ENCODE data around the gene SDR9C7. TPM values are rescaled to one million over a fixed set of nuclear protein-coding genes. Genes with fewer than 3 reads are reported as not detected.
"Not testable (repeated sequence)": the region's sequence is repeated elsewhere in the genome, so short reads cannot be mapped to it uniquely, and the experiment has no call there.

The SDR9C7 gene
- total and polyA plus RNA-seq, 4 donors = 0.18 to 0.48 TPM; not detected in 2

DNA sequence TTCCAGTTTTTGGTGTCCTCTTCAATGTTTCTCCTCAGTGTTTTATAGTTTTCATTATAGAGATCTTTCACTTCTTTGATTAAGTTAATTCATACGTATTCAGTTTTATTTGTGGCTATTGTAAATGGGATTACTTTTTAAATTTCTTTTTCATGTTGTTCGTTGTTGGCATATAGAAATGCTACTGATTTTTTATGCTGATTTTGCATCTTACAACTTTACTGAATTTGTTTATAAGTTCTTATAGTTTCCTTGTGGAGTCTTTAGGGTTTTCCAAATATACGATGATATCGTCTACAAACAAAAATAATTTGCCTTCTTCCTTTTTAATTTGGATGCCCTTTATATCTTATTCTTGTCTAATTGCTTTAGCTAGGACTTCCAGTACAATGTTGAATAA, 9.7 kb upstream of the SDR9C7 start:
- Histone ChIP-seq H3K4me3 (ENCODE audit: low read length in 2 of 2) (no peak overlapping the region), H3K27me3 (ENCODE audit: control insufficient read depth in 1 of 2, insufficient read depth in 2 of 2, low read length in 1 of 2) (no peaks in the 10 kb centered on the region), H3K9me3 (ENCODE audit: control insufficient read depth, low read length) (peaks cover 4% of the 10 kb centered on the region), H3K27ac (ENCODE audit: low read depth in 1 of 2, low read length in 2 of 2) (no peak overlapping the region), H3K4me1 (ENCODE audit: control insufficient read depth in 1 of 2, insufficient read depth in 2 of 2, low read length in 2 of 2) (no peaks in the 10 kb centered on the region), H3K36me3 (ENCODE audit: control insufficient read depth in 1 of 2, insufficient read depth in 2 of 2, low read length in 1 of 2) (no peaks in the 10 kb centered on the region)
- DNase-seq (no peak), ATAC-seq (ENCODE audit: low FRiP score) (no peak)
- intact Hi-C loops (cut with DNase I) = no loop called here
- 91 to 96% methylated on average over 4 of the region's 4 CpGs for WGBS, 2 donors

DNA sequence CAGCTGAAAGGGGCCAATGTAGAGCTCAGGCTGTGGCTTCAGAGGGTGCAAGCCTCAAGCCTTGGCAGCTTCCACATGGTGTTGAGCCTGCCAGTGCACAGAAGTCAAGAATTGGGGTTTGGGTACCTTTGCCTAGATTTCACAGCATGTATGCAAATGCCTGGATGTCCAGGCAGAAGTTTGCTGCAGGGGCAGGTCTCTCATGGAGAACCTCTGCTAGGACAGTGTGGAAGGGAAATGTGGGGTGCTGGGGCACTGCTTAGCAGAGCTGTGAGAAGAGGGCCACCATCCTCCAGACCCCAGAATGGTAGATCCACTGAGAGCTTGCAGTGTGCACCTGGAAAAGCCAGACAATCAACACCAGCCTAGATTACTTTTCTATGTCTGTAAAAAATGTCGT, 9.2 kb upstream of the SDR9C7 start:
- H3K27me3 ChIP-seq (ENCODE audit: control insufficient read depth in 1 of 2, insufficient read depth in 2 of 2, low read length in 1 of 2); ATAC-seq (ENCODE audit: low FRiP score); H3K36me3 ChIP-seq (ENCODE audit: control insufficient read depth in 1 of 2, insufficient read depth in 2 of 2, low read length in 1 of 2); intact Hi-C loops (cut with DNase I); DNase-seq; H3K4me1 ChIP-seq (ENCODE audit: control insufficient read depth in 1 of 2, insufficient read depth in 2 of 2, low read length in 2 of 2); H3K27ac ChIP-seq (ENCODE audit: low read depth in 1 of 2, low read length in 2 of 2); H3K9me3 ChIP-seq (ENCODE audit: control insufficient read depth, low read length); H3K4me3 ChIP-seq (ENCODE audit: low read length in 2 of 2): not testable (repeated sequence)
- 79 to 90% methylated on average over 1 of the region's 1 CpG for WGBS, 2 donors

DNA sequence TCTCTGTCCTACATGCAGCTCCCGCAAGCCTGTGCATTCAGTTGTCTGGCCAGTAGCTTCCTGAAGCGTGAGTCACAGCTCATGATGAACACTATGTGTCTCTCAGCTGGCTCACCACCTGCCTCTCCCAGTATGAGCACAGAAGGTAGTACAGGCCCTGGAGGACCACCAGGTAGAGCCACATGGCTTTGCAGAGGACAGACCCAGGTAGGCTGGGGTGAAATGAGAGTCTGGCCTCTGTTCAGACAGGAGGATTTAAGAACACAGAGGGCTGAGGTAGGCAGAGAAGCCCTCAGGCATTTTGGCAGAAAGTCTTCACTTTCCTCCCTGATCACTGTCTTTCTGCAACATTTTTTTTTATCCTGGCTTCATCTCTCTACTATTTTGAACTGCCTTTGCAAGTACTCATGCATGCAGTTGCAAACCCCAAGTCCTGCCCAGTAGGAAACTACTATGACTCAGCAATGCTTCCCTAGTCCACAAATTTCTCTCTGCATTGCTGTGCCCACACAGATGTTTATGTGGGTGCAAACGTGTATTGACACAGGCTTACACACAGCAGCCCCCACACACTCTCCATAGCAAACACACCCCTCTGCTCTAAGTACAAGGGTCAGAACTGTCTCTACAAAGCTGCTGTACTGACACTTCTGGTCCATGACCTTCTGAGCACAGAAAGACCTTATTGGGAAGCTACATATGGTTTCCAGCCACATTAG, 7.2 kb upstream of the SDR9C7 start:
- 12 to 57% methylated on average over 2 to 3 of the region's 3 CpGs for WGBS, 2 donors
- no peaks in the 10 kb centered on the region for H3K27me3 ChIP-seq (ENCODE audit: control insufficient read depth in 1 of 2, insufficient read depth in 2 of 2, low read length in 1 of 2)
- no peaks in the 10 kb centered on the region for H3K4me1 ChIP-seq (ENCODE audit: control insufficient read depth in 1 of 2, insufficient read depth in 2 of 2, low read length in 2 of 2)
- H3K27ac ChIP-seq (ENCODE audit: low read depth in 1 of 2, low read length in 2 of 2) = no peak overlapping the region
- no peaks in the 10 kb centered on the region for H3K36me3 ChIP-seq (ENCODE audit: control insufficient read depth in 1 of 2, insufficient read depth in 2 of 2, low read length in 1 of 2)
- ATAC-seq (ENCODE audit: low FRiP score) (peak; percentile 47), DNase-seq (no peak)
- intact Hi-C loops (cut with DNase I) = no loop called here
- no peak overlapping the region for H3K4me3 ChIP-seq (ENCODE audit: low read length in 2 of 2)
- H3K9me3 ChIP-seq (ENCODE audit: control insufficient read depth, low read length) = no peaks in the 10 kb centered on the region

DNA sequence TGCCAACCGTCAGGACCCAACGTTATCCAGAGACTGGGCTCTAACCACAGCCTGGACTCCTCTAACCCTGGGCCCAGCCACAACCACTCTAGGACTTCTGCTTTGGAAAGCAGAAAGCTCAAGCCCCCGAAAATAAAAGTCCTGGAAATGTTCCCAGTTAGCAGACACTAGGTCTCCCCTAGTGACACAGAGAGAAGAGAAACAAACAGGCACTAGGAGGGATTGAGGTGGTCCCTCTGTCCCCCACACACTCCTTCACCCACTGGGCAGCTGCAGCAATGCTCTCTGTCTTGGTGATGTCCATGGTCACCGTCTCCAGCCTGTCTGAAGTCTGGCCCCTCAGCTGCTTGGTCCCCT, 6.7 kb upstream of the SDR9C7 start:
- DNase-seq; intact Hi-C loops (cut with DNase I); H3K4me3 ChIP-seq (ENCODE audit: low read length in 2 of 2); H3K36me3 ChIP-seq (ENCODE audit: control insufficient read depth in 1 of 2, insufficient read depth in 2 of 2, low read length in 1 of 2); H3K27me3 ChIP-seq (ENCODE audit: control insufficient read depth in 1 of 2, insufficient read depth in 2 of 2, low read length in 1 of 2); H3K9me3 ChIP-seq (ENCODE audit: control insufficient read depth, low read length); H3K4me1 ChIP-seq (ENCODE audit: control insufficient read depth in 1 of 2, insufficient read depth in 2 of 2, low read length in 2 of 2); H3K27ac ChIP-seq (ENCODE audit: low read depth in 1 of 2, low read length in 2 of 2): not testable (repeated sequence)
- peak; percentile 33 for ATAC-seq (ENCODE audit: low FRiP score)
- WGBS, 2 donors = 32 to 33% methylated on average over 1 to 2 of the region's 4 CpGs

DNA sequence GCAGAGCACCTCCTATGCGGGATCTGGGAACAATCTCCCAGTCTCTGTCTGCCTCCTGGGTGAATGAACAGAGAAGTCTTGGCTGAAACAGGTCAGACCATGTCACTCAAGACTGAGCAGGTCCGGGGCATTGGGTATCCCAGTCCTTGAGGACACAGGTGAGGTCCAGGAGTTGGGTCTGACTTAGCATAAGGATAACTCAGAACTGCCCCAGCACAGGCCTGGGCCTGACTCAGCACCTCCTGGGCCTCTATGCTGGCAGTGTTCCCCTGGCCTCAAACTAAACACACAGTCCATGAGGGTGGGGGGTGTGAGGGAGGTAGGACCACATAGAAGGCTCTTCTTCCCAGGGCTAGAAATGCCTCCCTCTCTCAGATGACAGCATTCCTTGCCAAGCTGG, 1.5 kb upstream of the SDR9C7 start:
- H3K4me1 ChIP-seq (ENCODE audit: control insufficient read depth in 1 of 2, insufficient read depth in 2 of 2, low read length in 2 of 2) = no peaks in the 10 kb centered on the region
- DNase-seq = no peak
- H3K27ac ChIP-seq (ENCODE audit: low read depth in 1 of 2, low read length in 2 of 2) = no peak overlapping the region
- 85% methylated on average over 2 of the region's 2 CpGs for WGBS, 2 donors
- intact Hi-C loops (cut with DNase I) = no loop called here
- H3K36me3 ChIP-seq (ENCODE audit: control insufficient read depth in 1 of 2, insufficient read depth in 2 of 2, low read length in 1 of 2) = no peaks in the 10 kb centered on the region
- H3K9me3 ChIP-seq (ENCODE audit: control insufficient read depth, low read length) = no peaks in the 10 kb centered on the region
- no peaks in the 10 kb centered on the region for H3K27me3 ChIP-seq (ENCODE audit: control insufficient read depth in 1 of 2, insufficient read depth in 2 of 2, low read length in 1 of 2)
- no peak for ATAC-seq (ENCODE audit: low FRiP score)
- no peak overlapping the region for H3K4me3 ChIP-seq (ENCODE audit: low read length in 2 of 2)

DNA sequence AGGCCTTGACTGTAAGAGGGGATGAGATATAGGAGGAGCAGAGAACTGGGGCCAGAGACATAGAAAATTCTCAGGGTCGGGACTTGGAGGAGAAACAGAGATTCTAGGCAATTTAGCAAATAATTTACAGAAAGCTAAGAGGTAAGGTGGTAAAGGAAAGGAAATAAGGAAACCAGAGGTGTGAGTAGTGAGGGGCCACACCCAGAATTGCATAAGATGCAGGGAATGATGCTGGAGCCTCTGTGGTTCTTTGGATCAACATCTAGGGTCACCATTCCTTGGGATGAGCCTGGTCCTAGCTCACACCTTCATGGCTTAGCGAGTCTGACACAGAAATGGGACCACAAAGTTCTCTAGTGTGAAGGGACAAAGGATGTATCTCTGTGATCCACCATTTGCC, 949 bp upstream of the SDR9C7 start:
- no peak for DNase-seq
- H3K4me3 ChIP-seq (ENCODE audit: low read length in 2 of 2) = no peak overlapping the region
- no peaks in the 10 kb centered on the region for H3K9me3 ChIP-seq (ENCODE audit: control insufficient read depth, low read length)
- WGBS, 2 donors = 72 to 76% methylated on average over 2 of the region's 2 CpGs
- no peak for ATAC-seq (ENCODE audit: low FRiP score)
- H3K36me3 ChIP-seq (ENCODE audit: control insufficient read depth in 1 of 2, insufficient read depth in 2 of 2, low read length in 1 of 2) = no peaks in the 10 kb centered on the region
- H3K27ac ChIP-seq (ENCODE audit: low read depth in 1 of 2, low read length in 2 of 2) = no peak overlapping the region
- no peaks in the 10 kb centered on the region for H3K27me3 ChIP-seq (ENCODE audit: control insufficient read depth in 1 of 2, insufficient read depth in 2 of 2, low read length in 1 of 2)
- intact Hi-C loops (cut with DNase I) = no loop called here
- no peaks in the 10 kb centered on the region for H3K4me1 ChIP-seq (ENCODE audit: control insufficient read depth in 1 of 2, insufficient read depth in 2 of 2, low read length in 2 of 2)

DNA sequence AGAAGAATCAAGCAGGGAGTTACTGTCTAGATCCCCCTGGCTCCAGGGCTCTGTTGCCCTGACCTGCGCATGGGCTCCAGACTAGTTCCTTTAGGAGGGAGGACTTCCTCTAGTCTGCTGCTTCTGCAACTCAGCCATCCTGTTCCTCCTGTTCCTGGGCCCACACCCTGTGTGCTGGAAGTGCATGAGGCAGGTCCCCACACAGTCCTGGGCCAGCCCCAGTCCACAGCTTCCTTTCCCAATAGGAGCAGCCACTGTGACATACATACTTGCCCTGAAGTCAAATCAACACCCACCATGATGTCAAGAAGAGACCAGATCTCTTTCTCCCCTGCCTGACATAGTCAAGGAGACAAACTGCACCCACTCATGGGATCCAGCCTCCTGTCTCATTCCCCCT, 1.3 kb downstream of the SDR9C7 start:
- intact Hi-C loops (cut with DNase I) = no loop called here
- H3K36me3 ChIP-seq (ENCODE audit: control insufficient read depth in 1 of 2, insufficient read depth in 2 of 2, low read length in 1 of 2) = no peaks in the 10 kb centered on the region
- H3K9me3 ChIP-seq (ENCODE audit: control insufficient read depth, low read length) = no peaks in the 10 kb centered on the region
- H3K4me3 ChIP-seq (ENCODE audit: low read length in 2 of 2) = no peak overlapping the region
- DNase-seq = peak in 1 of 2 donors; percentile 59
- no peaks in the 10 kb centered on the region for H3K27me3 ChIP-seq (ENCODE audit: control insufficient read depth in 1 of 2, insufficient read depth in 2 of 2, low read length in 1 of 2)
- ATAC-seq (ENCODE audit: low FRiP score) = no peak
- no peaks in the 10 kb centered on the region for H3K4me1 ChIP-seq (ENCODE audit: control insufficient read depth in 1 of 2, insufficient read depth in 2 of 2, low read length in 2 of 2)
- WGBS, 2 donors = 85 to 100% methylated on average over 1 of the region's 1 CpG
- H3K27ac ChIP-seq (ENCODE audit: low read depth in 1 of 2, low read length in 2 of 2) = no peak overlapping the region

DNA sequence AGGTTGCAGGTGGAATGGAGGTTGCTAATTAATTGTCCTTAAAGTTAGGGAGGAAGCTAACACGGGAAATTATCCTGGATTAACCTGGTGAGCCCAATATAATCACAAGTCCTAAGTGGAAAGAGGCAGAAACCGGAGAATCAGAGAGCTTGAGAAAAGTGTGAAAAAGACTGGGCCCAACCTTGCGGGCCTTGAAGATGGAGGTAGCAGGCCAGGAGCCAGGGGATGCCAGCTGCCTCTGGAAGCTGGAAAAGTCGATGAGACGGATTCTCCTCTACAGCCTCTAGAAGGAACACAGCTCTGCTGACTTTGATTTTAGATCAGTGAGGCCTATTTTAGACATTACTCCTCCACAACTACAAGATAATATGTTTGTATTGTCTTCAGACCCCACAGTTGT, 2.1 kb downstream of the SDR9C7 start:
- Histone ChIP-seq H3K4me1 (ENCODE audit: control insufficient read depth in 1 of 2, insufficient read depth in 2 of 2, low read length in 2 of 2) (no peaks in the 10 kb centered on the region), H3K4me3 (ENCODE audit: low read length in 2 of 2) (no peak overlapping the region), H3K36me3 (ENCODE audit: control insufficient read depth in 1 of 2, insufficient read depth in 2 of 2, low read length in 1 of 2) (no peaks in the 10 kb centered on the region), H3K27me3 (ENCODE audit: control insufficient read depth in 1 of 2, insufficient read depth in 2 of 2, low read length in 1 of 2) (no peaks in the 10 kb centered on the region), H3K9me3 (ENCODE audit: control insufficient read depth, low read length) (no peaks in the 10 kb centered on the region), H3K27ac (ENCODE audit: low read depth in 1 of 2, low read length in 2 of 2) (no peak overlapping the region)
- WGBS, 2 donors = 73 to 91% methylated on average over 5 of the region's 5 CpGs
- no peak for DNase-seq
- intact Hi-C loops (cut with DNase I) = no loop called here
- ATAC-seq (ENCODE audit: low FRiP score) = no peak

DNA sequence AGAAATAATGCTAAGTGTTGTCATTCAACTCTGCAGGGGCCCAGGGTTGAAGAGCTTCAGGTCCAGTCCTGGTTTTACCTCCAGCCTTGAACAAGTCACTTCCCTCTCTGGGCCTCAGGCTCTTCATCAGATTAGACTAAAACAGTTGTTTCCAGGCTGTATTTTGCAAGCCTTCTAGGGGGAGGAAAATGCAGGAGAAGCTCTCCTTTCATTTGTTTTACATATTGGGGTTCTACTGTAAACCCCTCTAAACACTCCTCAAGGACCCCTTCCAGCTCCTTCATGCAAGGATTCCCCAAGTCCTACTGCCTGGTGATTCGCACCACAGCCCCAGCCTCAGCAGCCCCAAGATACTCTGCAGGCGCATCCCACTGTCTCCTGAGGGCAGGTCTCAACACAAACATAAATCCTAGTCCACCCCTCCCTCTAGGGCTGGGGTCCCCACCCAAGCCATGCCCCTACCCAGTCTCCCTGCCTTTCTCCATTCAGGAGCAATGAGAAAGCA, 2.7 kb downstream of the SDR9C7 start:
- intact Hi-C loops (cut with DNase I) = no loop called here
- Histone ChIP-seq H3K27ac (ENCODE audit: low read depth in 1 of 2, low read length in 2 of 2) (no peak overlapping the region), H3K36me3 (ENCODE audit: control insufficient read depth in 1 of 2, insufficient read depth in 2 of 2, low read length in 1 of 2) (no peaks in the 10 kb centered on the region), H3K4me1 (ENCODE audit: control insufficient read depth in 1 of 2, insufficient read depth in 2 of 2, low read length in 2 of 2) (no peaks in the 10 kb centered on the region), H3K4me3 (ENCODE audit: low read length in 2 of 2) (no peak overlapping the region), H3K9me3 (ENCODE audit: control insufficient read depth, low read length) (no peaks in the 10 kb centered on the region), H3K27me3 (ENCODE audit: control insufficient read depth in 1 of 2, insufficient read depth in 2 of 2, low read length in 1 of 2) (no peaks in the 10 kb centered on the region)
- ATAC-seq (ENCODE audit: low FRiP score) = no peak
- DNase-seq = no peak
- 75 to 89% methylated on average over 2 of the region's 2 CpGs for WGBS, 2 donors

Measured in aorta (tissue), 5 donors.